CD4-positive, alpha-beta T cell (primary cell): ENCODE measurements around the gene UBE4B. TPM values are rescaled to one million over a fixed set of nuclear protein-coding genes. Genes with fewer than 3 reads are reported as not detected.
A peak's percentile ranks its signal among the peaks of the same experiment; 100 is the strongest.

Experiments
- ATAC-seq: fragments of 200-7000 bp; cut with Tn5 transposase; one replicate; pipeline ENCODE4 v1.10.0; 2022; ENCODE audit warnings: mild to moderate bottlenecking; ENCODE audit not compliant: poor library complexity
- CTCF ChIA-PET: fragments of 350-600 bp; sonication (Branson Sonifier 250); formaldehyde crosslinking; loops from one replicate; lab custom pipeline; 2021; ENCODE audit warnings: antibody characterized with exemption, inconsistent platforms; lab: Charles Lee
- POLR2A ChIA-PET: fragments of 350-600 bp; sonication (Branson Sonifier 250); formaldehyde crosslinking; loops from one replicate; lab custom pipeline; 2021; ENCODE audit warnings: antibody characterized with exemption, inconsistent platforms; lab: Charles Lee
- DNase-seq, 14 experiments: peaks; one replicate each; pipeline ENCODE4 v3.0.0-alpha.2; 2013 to 2020; ENCODE audit warnings: mixed read lengths in 2 of 14
- H3K27ac ChIP-seq, 2 donors: one replicate each; pipeline versions ENCODE4 v1.5.1 to v1.7.0; 2013; ENCODE audit warnings: low read length in 2 of 2, low read depth in 1 of 2, mild to moderate bottlenecking in 1 of 2
- H3K27me3 ChIP-seq, 2 experiments: 1 replicate in 1 of 2; 2 replicates in 1 of 2; pipeline versions ENCODE4 v1.6.1 to v1.7.0; 2013; ENCODE audit warnings: low read length in 2 of 2, control low read depth in 1 of 2, mild to moderate bottlenecking in 1 of 2, moderate library complexity in 1 of 2; ENCODE audit not compliant: insufficient read depth in 2 of 2, control insufficient read depth in 1 of 2
- H3K36me3 ChIP-seq: one replicate; pipeline ENCODE4 v1.6.1; 2013; ENCODE audit warnings: low read length, control low read depth; ENCODE audit not compliant: insufficient read depth
- H3K4me1 ChIP-seq: one replicate; pipeline ENCODE4 v1.6.1; 2013; ENCODE audit warnings: low read length, control low read depth; ENCODE audit not compliant: insufficient read depth
- H3K4me3 ChIP-seq: one replicate; pipeline ENCODE4 v1.5.1; 2013; ENCODE audit warnings: mild to moderate bottlenecking, low read length, moderate library complexity
- H3K9me3 ChIP-seq, 2 experiments: 1 replicate in 1 of 2; 2 replicates in 1 of 2; pipeline versions ENCODE4 v1.6.1 to v1.7.0; 2013; ENCODE audit warnings: low read length in 2 of 2, mild to moderate bottlenecking in 2 of 2, control low read depth in 1 of 2, moderate library complexity in 1 of 2; ENCODE audit not compliant: control insufficient read depth in 1 of 2, insufficient read depth in 1 of 2
- H3K27ac Mint-ChIP-seq: one replicate; pipeline ENCODE4 v1.8.0; 2020; ENCODE audit warnings: mixed read lengths
- H3K27me3 Mint-ChIP-seq: one replicate; pipeline ENCODE4 v1.8.0; 2021; ENCODE audit warnings: mixed read lengths
- H3K36me3 Mint-ChIP-seq: one replicate; pipeline ENCODE4 v1.8.0; 2021; ENCODE audit warnings: low read depth, mixed read lengths
- H3K4me1 Mint-ChIP-seq: one replicate; pipeline ENCODE4 v1.8.0; 2021; ENCODE audit warnings: low read depth, mixed read lengths
- H3K4me3 Mint-ChIP-seq: one replicate; pipeline ENCODE4 v1.8.0; 2020; ENCODE audit warnings: mild to moderate bottlenecking, mixed read lengths
- H3K9me3 Mint-ChIP-seq: one replicate; pipeline ENCODE4 v1.8.0; 2020; ENCODE audit warnings: mixed read lengths
- intact Hi-C, 2 experiments: fragments of 100-400 bp; cut with DNase I in 1 of 2; cut with micrococcal nuclease in 1 of 2; formaldehyde crosslinking; loops; one replicate each; pipeline versions ENCODE4 v1.15.1 to v1.9.0; 2023 to 2025; cut with DNase I, micrococcal nuclease
- total RNA-seq, 174 experiments: library from RNA in 2 of 174; stranded (reverse) in 2 of 174; gene quantifications; one replicate each; pipeline ENCODE4 v1.2.3 and lab custom pipeline; 2021 to 2026
- TF ChIP-seq, protein P1 (sequence below): fragments of 200-600 bp; IDR thresholded peaks from one replicate; pipeline ENCODE4 v1.8.0; 2022; ENCODE audit warnings: antibody characterized with exemption, mild to moderate bottlenecking

Gene UBE4B
- total RNA-seq, 2 experiments from 2014 or later, result 27.9 to 28.7 TPM

- DNase-seq, result peak in 2 of 14 experiments; percentile 12 to 31
- H3K4me1 Mint-ChIP-seq, result peaks cover 12% of the 10 kb centered on the region
- H3K36me3 Mint-ChIP-seq, result peaks cover 71% of the 10 kb centered on the region
- Histone ChIP-seq H3K36me3 (peaks cover 43% of the 10 kb centered on the region), H3K4me1 (peaks cover 9% of the 10 kb centered on the region), H3K27ac (no peak overlapping the region), H3K4me3 (no peak overlapping the region), H3K9me3 (peaks cover 0 to 6% of the 10 kb centered on the region in 2 experiments), H3K27me3 (no peaks in the 10 kb centered on the region)
- H3K4me3 Mint-ChIP-seq, result no peak overlapping the region
- TF ChIP-seq, protein P1, sequence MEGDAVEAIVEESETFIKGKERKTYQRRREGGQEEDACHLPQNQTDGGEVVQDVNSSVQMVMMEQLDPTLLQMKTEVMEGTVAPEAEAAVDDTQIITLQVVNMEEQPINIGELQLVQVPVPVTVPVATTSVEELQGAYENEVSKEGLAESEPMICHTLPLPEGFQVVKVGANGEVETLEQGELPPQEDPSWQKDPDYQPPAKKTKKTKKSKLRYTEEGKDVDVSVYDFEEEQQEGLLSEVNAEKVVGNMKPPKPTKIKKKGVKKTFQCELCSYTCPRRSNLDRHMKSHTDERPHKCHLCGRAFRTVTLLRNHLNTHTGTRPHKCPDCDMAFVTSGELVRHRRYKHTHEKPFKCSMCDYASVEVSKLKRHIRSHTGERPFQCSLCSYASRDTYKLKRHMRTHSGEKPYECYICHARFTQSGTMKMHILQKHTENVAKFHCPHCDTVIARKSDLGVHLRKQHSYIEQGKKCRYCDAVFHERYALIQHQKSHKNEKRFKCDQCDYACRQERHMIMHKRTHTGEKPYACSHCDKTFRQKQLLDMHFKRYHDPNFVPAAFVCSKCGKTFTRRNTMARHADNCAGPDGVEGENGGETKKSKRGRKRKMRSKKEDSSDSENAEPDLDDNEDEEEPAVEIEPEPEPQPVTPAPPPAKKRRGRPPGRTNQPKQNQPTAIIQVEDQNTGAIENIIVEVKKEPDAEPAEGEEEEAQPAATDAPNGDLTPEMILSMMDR, result no peak
- ChIA-PET CTCF (no interaction called here), POLR2A (no interaction called here)
- H3K27me3 Mint-ChIP-seq, result no peaks in the 10 kb centered on the region
- intact Hi-C loops, result no loop called here
- no peak for ATAC-seq
- no peak overlapping the region for H3K27ac Mint-ChIP-seq
- peaks cover 10% of the 10 kb centered on the region for H3K9me3 Mint-ChIP-seq
These were observed 140.8 kb downstream of the UBE4B start for GRCh38 chr1:10173582-10173981.

DNA sequence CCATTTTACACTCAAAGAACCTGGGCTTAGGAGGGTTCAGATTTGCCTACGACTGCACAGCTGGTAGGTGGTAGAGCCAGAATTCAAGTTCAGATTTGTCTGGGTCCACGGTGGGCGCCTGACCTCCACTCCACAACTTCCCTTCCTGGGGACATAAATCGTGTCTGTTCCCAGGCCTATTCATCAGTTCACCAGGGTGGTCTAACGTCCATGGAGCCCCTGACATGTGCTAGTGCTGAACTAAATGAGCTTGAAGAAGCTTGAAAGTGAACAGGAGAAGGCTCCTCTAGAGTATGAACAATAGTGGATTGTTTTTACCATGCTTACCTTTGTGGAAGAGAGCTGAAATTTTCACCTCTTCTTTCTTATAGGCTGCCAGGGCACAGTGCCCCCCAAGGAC is 145.1 kb downstream of the UBE4B start:
- Histone ChIP-seq H3K4me1 (no peaks in the 10 kb centered on the region), H3K9me3 (peaks cover 0 to 6% of the 10 kb centered on the region in 2 experiments), H3K27ac (no peak overlapping the region), H3K27me3 (no peaks in the 10 kb centered on the region), H3K36me3 (peaks cover 36% of the 10 kb centered on the region), H3K4me3 (no peak overlapping the region)
- H3K27ac Mint-ChIP-seq, result no peak overlapping the region
- TF ChIP-seq, protein P1, result no peak
- H3K36me3 Mint-ChIP-seq, result peaks cover 62% of the 10 kb centered on the region
- peaks cover 10% of the 10 kb centered on the region for H3K9me3 Mint-ChIP-seq
- no peaks in the 10 kb centered on the region for H3K4me1 Mint-ChIP-seq
- DNase-seq (no peak), ATAC-seq (no peak)
- intact Hi-C loops, result no loop called here
- H3K4me3 Mint-ChIP-seq, result no peak overlapping the region
- CTCF ChIA-PET, result no interaction called here
- H3K27me3 Mint-ChIP-seq, result no peaks in the 10 kb centered on the region
- POLR2A ChIA-PET, result interaction anchor here (0.6 kb wide), 1 partner anchor 1580 kb away, joined by 3 read pairs; no protein-coding TSS in a partner anchor

DNA sequence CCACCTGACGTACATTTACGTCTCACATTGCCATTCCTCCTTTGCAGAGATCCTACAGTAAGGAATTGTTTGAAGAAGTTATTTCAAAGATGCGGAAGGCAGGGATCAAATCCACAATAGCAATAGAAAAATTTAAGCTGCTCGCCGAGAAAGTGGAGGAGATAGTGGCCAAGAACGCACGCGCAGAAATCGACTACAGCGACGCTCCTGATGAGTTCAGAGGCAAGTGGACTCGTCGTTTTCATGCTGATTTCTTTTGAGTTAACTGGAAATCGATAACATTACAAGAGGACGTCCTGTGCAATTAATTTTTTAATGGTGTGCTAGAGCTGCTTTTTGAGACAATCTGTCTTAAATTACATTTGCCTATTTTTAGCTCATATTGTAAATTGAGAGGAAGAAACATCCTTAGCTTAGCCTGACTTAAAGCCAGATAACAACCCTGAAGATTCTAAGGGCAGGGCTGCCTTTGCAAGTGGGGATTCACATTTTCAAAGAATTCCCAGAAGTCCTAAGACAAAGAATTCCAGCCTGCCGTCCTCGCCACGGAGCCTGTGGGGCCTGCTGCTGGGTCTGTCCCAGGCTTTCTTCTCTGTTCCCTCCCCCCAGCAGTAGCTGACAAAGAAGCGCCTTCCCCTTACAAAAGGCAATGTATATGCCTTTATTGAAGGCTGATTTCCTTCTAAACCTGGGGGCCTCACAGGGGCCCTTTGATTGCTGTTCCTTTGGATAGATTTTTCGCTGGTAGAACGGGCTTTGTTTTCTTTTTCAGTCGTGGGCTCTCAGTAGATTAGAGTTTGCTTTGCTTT is 146.0 kb downstream of the UBE4B start:
- intact Hi-C loops, result no loop called here
- Mint-ChIP-seq H3K9me3 (peaks cover 10% of the 10 kb centered on the region), H3K27me3 (no peaks in the 10 kb centered on the region), H3K4me1 (no peaks in the 10 kb centered on the region), H3K4me3 (no peak overlapping the region), H3K27ac (no peak overlapping the region), H3K36me3 (peaks cover 54% of the 10 kb centered on the region)
- H3K9me3 ChIP-seq, result peaks cover 0 to 6% of the 10 kb centered on the region in 2 experiments
- no peaks in the 10 kb centered on the region for H3K27me3 ChIP-seq
- DNase-seq (no peak), ATAC-seq (no peak)
- ChIA-PET CTCF (no interaction called here), POLR2A (no interaction called here)
- TF ChIP-seq, protein P1, result no peak
- no peak overlapping the region for H3K4me3 ChIP-seq
- H3K36me3 ChIP-seq, result peaks cover 30% of the 10 kb centered on the region
- no peak overlapping the region for H3K27ac ChIP-seq
- H3K4me1 ChIP-seq, result no peaks in the 10 kb centered on the region
